PC-9 (cell line): Measurements from ENCODE around the gene ACSM5. TPM values are rescaled to one million over a fixed set of nuclear protein-coding genes. Genes with fewer than 3 reads are reported as not detected.
"Not testable (repeated sequence)": the region's sequence is repeated elsewhere in the genome, so short reads cannot be mapped to it uniquely, and the experiment has no call there.

Experiments
- BruUV-seq: library from RNA; stranded (reverse); fragments of 400-500 nt; replicated peaks from 2 replicates; lab custom pipeline; 2021; lab: Mats Ljungman, UMichigan
- CTCF ChIA-PET: fragments of 300-600 bp; sonication (Branson Sonifier 250); formaldehyde crosslinking; loops from one replicate; lab custom pipeline; 2022; ENCODE audit warnings: antibody characterized with exemption; lab: Charles Lee
- POLR2A ChIA-PET: fragments of 300-600 bp; sonication (Branson Sonifier 250); formaldehyde crosslinking; loops from one replicate; lab custom pipeline; 2022; ENCODE audit warnings: antibody characterized with exemption; ENCODE audit not compliant: unreplicated experiment; lab: Charles Lee
- DNase-seq, 2 experiments: peaks; one replicate each; pipeline versions ENCODE4 v3.0.0 to v3.0.0-alpha.2; 2015 to 2022; ENCODE audit warnings: mixed read lengths in 1 of 2
- H2AFZ ChIP-seq: fragments of 200-600 bp; sonication (generic); 2 replicates; pipeline ENCODE4 v1.8.1; 2017; ENCODE audit warnings: antibody characterized with exemption
- H3F3A ChIP-seq: fragments of 200-600 bp; sonication (generic); 2 replicates; pipeline ENCODE4 v1.8.1; 2017; ENCODE audit warnings: antibody characterized with exemption, mild to moderate bottlenecking, low read depth; ENCODE audit not compliant: insufficient read depth
- H3K27ac ChIP-seq: fragments of 200-600 bp; sonication (generic); 2 replicates; pipeline ENCODE4 v1.6.1; 2016; ENCODE audit warnings: mixed run types
- H3K27me3 ChIP-seq: fragments of 200-600 bp; sonication (generic); 2 replicates; pipeline ENCODE4 v1.6.1; 2016; ENCODE audit warnings: low read depth, mixed run types; ENCODE audit not compliant: insufficient read depth
- H3K36me3 ChIP-seq: fragments of 200-600 bp; sonication (generic); 2 replicates; pipeline ENCODE4 v1.6.1; 2016; ENCODE audit warnings: low read depth, mixed run types
- H3K4me1 ChIP-seq: fragments of 200-600 bp; sonication (generic); replicated peaks from 2 replicates; pipeline ENCODE4 v1.6.1; 2016; ENCODE audit warnings: mixed run types; ENCODE audit not compliant: insufficient read depth
- H3K4me2 ChIP-seq: fragments of 200-600 bp; sonication (generic); 2 replicates; pipeline ENCODE4 v1.6.1; 2017; ENCODE audit warnings: mixed run types
- H3K4me3 ChIP-seq: fragments of 200-600 bp; sonication (generic); 2 replicates; pipeline ENCODE4 v1.6.1; 2016; ENCODE audit warnings: mixed run types
- H3K79me2 ChIP-seq: fragments of 200-600 bp; sonication (generic); 2 replicates; pipeline ENCODE4 v1.6.1; 2017; ENCODE audit warnings: low read depth, mixed run types
- H3K9me2 ChIP-seq: fragments of 200-600 bp; sonication (generic); 2 replicates; pipeline ENCODE4 v1.8.1; 2017; ENCODE audit warnings: mild to moderate bottlenecking; ENCODE audit not compliant: insufficient read depth
- H3K9me3 ChIP-seq: fragments of 200-600 bp; sonication (generic); 2 replicates; pipeline ENCODE4 v1.8.1; 2016; ENCODE audit warnings: low read depth; ENCODE audit not compliant: insufficient read depth
- H4K20me1 ChIP-seq: fragments of 200-600 bp; sonication (generic); 2 replicates; pipeline ENCODE4 v1.8.1; 2017; ENCODE audit not compliant: insufficient read depth
- intact Hi-C: fragments of 100-400 bp; cut with micrococcal nuclease; formaldehyde crosslinking; loops from one replicate; pipeline ENCODE4 v1.10.0; 2022; ENCODE audit not compliant: unreplicated experiment
- total RNA-seq: library from RNA; stranded (reverse); gene quantifications from 2 replicates; pipeline ENCODE4 v1.2.3, GENCODE V29; 2021

ACSM5 gene
- total RNA-seq, 1 experiment from 2014 or later = not detected

- H3F3A ChIP-seq, H2AFZ ChIP-seq, H3K4me2 ChIP-seq, H3K9me2 ChIP-seq, H3K4me1 ChIP-seq, POLR2A ChIA-PET, BruUV-seq, DNase-seq, H3K9me3 ChIP-seq, H3K27ac ChIP-seq, H3K36me3 ChIP-seq, H3K79me2 ChIP-seq, H4K20me1 ChIP-seq, H3K27me3 ChIP-seq, H3K4me3 ChIP-seq, CTCF ChIA-PET, intact Hi-C loops: not testable (repeated sequence)
Measured at GRCh38 chr16:20460313-20460712, 51.0 kb downstream of the ACSM5 start.

- H2AFZ ChIP-seq, H4K20me1 ChIP-seq, POLR2A ChIA-PET, H3K79me2 ChIP-seq, H3K9me3 ChIP-seq, BruUV-seq, DNase-seq, H3K4me3 ChIP-seq, H3F3A ChIP-seq, H3K9me2 ChIP-seq, H3K4me2 ChIP-seq, intact Hi-C loops, H3K27ac ChIP-seq, H3K4me1 ChIP-seq, H3K27me3 ChIP-seq, H3K36me3 ChIP-seq: not testable (repeated sequence)
- CTCF ChIA-PET = interaction anchor here (0.7 kb wide), 1 partner anchor 928 kb away, joined by 4 read pairs; no protein-coding TSS in a partner anchor
Measured at GRCh38 chr16:20468954-20469353, 59.6 kb downstream of the ACSM5 start.

GRCh38 chr16:20469930-20470329, 60.6 kb downstream of the ACSM5 start:
- H2AFZ ChIP-seq, H3K4me1 ChIP-seq, H3K4me3 ChIP-seq, H3F3A ChIP-seq, H4K20me1 ChIP-seq, POLR2A ChIA-PET, H3K4me2 ChIP-seq, DNase-seq, H3K36me3 ChIP-seq, BruUV-seq, H3K9me3 ChIP-seq, H3K79me2 ChIP-seq, intact Hi-C loops, H3K27ac ChIP-seq, H3K9me2 ChIP-seq, H3K27me3 ChIP-seq: not testable (repeated sequence)
- CTCF ChIA-PET = interaction anchor here (0.7 kb wide), 1 partner anchor 929 kb away, joined by 4 read pairs; no protein-coding TSS in a partner anchor

GRCh38 chr16:20470732-20471131, 61.4 kb downstream of the ACSM5 start:
- BruUV-seq, H3K79me2 ChIP-seq, H3K4me1 ChIP-seq, H4K20me1 ChIP-seq, H3K27ac ChIP-seq, DNase-seq, H3K27me3 ChIP-seq, H3F3A ChIP-seq, H3K36me3 ChIP-seq, CTCF ChIA-PET, H2AFZ ChIP-seq, H3K4me2 ChIP-seq, H3K9me3 ChIP-seq, POLR2A ChIA-PET, H3K9me2 ChIP-seq, intact Hi-C loops, H3K4me3 ChIP-seq: not testable (repeated sequence)

- H3K4me3 ChIP-seq, H3K79me2 ChIP-seq, intact Hi-C loops, H3K9me3 ChIP-seq, H2AFZ ChIP-seq, H3K27ac ChIP-seq, CTCF ChIA-PET, H3K4me2 ChIP-seq, H4K20me1 ChIP-seq, BruUV-seq, POLR2A ChIA-PET, H3K4me1 ChIP-seq, H3K36me3 ChIP-seq, H3K9me2 ChIP-seq, H3K27me3 ChIP-seq, H3F3A ChIP-seq, DNase-seq: not testable (repeated sequence)
Measured at GRCh38 chr16:20477188-20477744, 67.9 kb downstream of the ACSM5 start.

GRCh38 chr16:20483989-20484388, 74.7 kb downstream of the ACSM5 start:
- H2AFZ ChIP-seq, H3K79me2 ChIP-seq, H3K4me3 ChIP-seq, DNase-seq, CTCF ChIA-PET, BruUV-seq, H3F3A ChIP-seq, H3K9me3 ChIP-seq, H3K4me1 ChIP-seq, H3K9me2 ChIP-seq, H3K27ac ChIP-seq, POLR2A ChIA-PET, H4K20me1 ChIP-seq, intact Hi-C loops, H3K36me3 ChIP-seq, H3K4me2 ChIP-seq, H3K27me3 ChIP-seq: not testable (repeated sequence)
